NCI-H2081 treated with DMSO at 0.1 percent for 48 hours (cell line): Measurements from ENCODE around the gene TCF12.

ENCODE experiments used
- DNase-seq: peaks from one replicate; lab custom pipeline; 2025; lab: John Stamatoyannopoulos, UW

The TCF12 gene

DNA sequence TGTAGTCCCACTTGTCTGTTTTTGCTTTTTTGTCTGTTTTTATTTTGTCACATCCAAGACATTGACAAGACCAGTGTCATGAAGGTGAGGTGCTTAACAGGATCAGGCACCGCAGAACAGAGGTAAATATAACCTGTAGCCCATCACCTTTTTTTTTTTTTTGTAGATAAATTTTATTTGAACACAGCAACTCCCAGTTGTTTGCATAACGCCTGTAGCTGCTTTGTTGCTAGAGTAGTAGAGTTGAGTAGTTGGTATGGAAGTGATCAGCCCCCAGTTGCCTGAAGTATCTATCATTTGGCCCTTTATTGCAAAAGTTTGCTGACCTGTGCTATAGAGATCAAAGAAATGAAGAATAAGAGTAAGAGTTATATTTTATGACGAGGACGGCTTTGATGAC lies 135.0 kb downstream of the TCF12 start:
- no peak for DNase-seq

DNA sequence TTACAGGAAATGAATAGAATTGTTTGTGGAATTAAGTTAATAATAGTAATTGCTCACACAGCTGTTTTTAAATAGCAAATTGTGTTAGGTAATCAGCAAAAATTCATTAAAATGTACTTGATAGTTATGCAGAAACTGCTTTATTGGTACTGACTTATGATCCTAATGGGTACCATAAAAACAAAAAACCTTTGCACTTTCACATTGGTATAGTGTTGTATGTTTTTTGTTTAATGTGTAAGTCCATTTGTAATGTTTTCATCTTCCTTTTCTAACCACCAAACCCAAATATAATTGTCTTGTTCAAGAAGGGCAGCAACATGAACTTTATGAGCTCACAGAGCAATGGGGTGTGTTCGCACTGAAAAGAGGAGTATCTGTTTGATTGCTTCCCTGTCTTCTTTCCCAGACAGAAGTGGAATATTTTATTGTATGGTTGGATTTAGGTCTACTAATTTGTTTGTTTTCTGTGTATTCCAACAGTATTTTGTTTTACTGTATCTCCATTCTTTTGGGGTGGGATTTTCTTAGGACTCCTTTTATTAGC lies 135.8 kb downstream of the TCF12 start:
- DNase-seq = no peak

DNA sequence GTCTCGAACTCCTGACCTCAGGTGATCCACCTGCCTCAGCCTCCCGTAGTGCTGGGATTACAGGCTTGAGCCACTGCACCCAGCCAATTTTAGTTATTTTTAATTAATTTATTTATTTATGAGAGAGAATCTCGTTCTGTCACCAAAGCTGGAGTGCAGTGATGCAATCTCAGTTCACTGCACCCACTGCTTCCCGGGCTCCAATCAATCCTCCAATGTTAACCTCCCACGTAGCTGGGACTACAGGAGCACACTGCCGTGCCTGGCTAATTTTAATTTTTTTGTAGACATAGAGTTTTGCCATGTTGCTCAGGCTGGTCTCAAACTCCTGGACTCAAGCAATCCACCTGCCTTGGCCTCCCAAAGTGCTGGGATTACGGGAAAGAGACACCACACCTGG lies 137.9 kb downstream of the TCF12 start:
- no peak for DNase-seq

DNA sequence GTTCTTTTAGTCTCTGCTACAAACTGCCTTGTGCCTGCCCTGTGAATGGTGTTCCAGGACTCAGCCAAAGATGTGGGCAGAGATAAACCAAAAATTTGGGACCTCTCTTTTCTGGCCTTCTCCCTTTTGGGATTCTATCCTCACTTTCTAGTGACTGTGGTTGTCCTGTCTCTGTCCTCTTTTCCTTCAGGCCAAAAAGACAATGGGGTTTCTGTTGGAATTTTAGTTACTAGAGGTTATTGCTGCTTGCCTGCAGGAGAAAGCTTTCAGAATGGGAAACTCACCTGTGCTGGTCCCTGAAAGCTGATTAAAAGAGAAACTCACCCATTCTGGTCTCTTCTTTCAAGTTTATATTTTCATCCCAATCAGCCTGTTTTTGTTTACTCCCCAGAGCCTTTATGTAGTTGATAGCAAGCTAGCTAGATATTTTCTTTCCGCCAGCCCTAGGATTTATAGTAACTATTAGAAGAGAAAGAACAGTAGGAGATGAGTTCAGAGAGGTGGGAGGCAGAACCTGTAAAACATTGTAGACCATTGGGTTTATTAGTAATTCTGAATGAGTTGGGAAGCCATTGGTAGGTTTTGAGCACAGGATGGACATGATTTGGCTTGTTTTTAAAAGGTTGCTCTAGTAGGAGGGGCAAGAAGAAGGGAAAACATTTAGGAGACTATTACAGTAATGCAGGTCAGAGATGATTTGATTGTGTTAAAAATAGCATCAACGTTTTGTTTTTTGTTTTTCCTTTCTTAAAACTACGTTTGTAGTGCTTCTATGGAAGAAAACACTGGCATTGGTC lies 138.9 kb downstream of the TCF12 start:
- DNase-seq = no peak

DNA sequence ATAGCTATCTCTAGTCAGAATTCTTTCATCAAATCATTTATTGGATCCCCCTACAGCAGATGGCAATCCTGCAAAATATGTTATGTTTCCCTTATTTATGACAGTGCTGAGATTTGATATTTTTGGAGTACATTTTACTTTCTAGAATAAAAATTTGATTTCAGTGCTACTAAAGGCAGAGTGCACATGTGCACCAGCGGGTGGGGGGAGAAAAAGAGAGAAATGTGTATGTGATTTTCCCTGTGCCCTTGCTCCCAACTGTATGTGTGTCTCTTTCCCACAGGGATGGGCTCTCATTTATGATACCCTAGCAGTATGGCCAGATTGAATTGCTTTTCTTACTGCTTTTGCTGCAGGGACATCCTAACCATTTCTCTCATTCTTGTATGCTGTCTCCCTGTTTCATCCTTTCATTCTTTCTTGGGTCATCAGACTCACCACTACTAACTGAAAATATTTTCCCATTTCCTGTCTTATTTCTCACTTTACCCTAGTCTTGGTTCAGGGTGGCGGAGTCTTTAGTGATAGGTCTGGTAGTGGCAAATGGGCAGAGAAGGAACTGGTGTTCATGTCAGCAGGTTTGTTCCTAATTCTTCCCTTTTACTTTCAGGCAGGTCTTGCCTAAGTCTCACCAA lies 140.7 kb downstream of the TCF12 start:
- no peak for DNase-seq

DNA sequence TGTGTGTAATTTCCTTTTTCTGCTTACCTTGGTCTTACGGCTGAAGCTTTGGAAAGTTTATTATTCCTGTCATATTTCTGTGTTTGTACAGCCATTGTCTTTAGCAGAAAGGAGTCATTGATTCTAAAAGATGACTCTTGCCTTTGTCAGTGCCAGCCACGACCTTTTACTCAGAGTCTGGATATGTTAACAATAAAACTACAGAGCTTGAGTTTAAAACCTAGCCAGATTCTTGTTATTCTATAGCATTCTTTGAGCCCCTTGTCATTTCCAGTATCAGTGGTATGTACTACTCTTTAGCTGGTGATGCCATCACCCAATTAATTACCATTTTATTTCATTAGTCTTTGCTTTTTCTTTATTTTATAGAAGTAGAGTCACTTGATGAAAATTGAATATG lies 142.4 kb downstream of the TCF12 start:
- DNase-seq = no peak

DNA sequence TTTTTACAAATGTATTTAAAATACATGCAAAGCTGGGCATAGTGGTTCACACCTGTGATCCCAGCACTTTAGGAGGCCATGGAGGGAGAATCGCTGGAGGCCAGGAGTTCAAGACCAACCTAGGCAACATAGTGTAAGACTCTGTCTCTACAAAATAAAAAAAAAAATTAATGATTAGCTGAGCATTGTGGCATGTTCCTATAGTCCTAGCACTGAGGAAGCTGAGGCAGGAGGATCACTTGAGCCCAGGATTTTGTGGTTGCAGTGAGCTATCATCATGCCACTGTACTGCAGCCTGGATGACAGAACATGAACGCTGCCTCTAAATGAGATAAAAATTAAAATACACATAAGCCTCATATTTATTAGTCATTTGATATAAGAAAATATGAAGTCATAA lies 142.8 kb downstream of the TCF12 start:
- DNase-seq = no peak

DNA sequence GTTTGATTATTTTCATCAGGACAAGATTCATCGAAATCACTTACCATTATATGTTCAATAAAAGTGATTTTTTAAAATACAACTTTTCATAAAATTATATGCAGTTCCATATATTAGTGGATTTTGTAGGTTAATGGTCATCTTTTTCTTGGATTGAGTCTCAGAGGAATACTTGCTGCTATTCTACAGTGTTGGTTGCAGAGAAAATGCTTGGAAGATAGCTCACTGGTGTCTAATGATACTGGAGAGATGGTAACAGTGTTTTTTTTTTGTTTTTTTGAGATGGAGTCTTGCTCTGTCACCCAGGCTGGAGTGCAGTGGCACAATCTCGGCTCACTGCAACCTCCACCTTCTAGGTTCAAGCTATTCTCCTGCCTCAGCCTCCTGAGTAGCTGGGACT lies 143.3 kb downstream of the TCF12 start:
- no peak for DNase-seq

DNA sequence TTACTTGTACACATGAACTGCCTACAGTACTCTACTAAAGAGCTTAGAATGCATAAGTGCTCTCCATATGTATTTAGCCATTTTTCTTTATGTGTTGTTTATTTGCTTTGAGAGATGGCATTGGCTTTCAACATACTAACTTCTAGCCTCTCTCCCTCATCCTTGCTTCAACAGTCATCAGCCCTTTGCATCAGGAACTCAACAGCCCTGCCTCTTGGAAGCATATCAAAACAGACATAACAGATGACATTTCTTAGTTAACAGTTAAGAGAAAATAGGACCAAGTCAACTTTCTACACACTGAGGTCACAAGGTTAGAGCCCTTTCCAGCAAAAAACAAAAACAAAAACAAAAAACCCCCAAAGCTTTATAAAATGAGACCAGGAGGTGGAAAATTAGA lies 145.6 kb downstream of the TCF12 start:
- DNase-seq = no peak

DNA sequence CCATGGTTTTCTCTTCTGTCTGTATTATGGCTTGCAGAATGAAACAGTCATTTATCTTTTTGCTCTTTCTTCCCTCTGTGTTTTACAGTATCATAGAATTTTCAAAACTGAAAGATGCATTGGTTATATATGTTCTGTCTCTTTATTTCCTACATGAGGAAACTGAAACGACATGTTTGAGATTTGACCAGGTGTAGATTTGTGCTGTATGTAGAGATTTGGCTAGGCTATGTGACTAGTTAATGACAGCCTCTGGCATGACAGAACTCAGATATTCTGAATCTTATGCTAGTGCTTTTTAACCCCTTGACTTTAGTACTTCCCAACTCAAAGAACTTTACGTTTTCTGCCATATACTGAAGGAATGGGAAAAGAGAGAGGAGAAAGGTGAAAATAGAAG lies 151.0 kb downstream of the TCF12 start:
- DNase-seq = no peak

DNA sequence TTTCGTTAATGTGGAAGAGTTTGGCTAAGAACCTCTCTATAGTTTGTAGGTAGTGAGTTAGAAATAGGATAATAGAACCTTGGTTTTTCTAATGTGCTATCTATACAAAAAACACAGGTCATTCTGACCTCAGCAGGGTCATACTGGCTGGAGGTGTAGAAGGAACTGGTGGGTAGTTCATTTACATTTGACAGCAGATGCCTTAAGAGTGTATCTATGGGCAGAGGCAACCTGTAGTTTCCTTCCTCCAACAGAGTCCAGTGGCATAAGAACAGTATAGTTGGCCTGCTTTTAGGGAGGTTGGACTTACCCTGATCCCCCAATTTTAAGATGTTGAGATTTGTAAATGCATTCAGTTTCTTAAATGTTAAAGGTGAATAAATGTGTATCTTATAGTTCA lies 152.2 kb downstream of the TCF12 start:
- no peak for DNase-seq

DNA sequence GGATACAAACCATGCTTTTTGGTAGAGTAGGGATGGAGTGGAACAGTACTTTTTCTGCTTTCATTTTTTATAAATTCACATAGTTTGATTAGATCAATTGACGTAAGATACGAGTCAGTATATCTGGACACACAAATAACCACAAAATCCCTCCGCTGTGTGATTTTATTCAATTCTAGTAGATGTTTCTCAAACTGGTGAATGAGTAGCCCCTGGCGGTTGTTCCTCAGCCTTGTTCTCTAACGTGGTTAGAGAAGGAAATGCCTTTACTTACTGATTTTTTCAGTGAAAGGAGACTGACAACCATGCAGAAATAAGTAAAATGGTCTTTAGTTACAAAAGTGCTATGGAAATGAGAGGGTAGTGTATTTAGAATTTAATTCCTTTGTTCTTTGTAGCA lies 161.0 kb downstream of the TCF12 start:
- no peak for DNase-seq

DNA sequence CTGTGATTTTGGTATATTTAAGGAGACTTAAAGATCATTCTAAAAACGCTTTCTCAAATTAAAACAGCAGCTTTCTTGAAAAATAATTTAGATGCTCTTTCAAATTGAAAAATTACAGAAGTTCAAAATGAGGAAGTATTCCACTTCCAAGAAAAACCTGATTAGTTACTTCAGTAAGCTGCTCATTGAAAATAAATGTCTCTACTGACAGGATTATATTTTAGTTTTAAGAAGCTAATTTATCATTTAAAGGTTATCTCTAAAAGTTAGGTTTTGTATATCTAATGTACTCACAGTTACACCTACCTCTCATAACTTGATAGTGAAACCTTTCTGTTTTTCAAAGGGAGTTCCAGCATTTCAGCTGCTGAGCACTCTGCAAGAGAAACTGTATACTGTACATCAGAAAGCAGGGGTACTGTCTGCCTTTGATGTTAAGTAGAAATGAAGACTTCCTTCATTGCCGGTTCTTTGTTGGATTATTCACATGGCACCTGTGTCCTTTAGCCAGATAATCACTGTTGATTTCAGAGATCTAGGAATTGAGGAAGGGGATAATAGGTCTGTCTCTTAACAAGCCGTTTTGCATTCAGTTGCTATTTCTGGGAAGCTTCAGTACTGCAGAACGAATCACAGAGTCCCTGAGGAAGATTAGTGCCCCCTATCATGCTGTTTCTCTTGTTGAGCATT lies 161.6 kb downstream of the TCF12 start:
- no peak for DNase-seq

DNA sequence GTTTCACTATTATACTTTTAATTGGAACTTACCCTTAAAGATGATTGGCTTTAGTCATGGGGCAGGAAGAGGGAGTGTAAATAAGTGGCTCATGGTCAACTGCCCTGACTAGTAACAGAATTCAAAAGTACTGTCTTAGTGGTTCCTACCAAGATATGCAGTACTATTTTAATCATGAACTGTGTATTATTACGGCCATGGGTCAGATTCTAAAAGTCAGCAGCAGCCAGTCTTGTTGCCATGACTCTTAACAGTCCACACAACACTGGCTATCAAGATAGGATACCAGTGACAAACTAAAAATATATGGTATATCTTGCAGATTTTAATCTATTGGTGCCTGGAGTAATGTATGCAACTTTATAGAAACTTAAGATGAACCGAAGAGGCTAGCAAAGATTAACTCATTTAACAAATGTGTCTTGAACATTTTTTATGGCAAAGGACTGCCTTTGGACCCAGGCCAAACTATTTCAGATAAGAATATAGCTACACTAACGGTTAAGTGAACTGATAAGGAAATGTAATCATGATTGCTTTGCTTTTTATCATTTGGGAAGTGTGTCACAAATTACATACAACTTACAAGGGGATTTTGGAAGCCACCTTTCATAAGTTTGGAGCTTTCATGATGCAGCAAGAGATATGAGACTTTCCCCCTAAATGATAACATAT lies 163.7 kb downstream of the TCF12 start:
- DNase-seq = no peak

DNA sequence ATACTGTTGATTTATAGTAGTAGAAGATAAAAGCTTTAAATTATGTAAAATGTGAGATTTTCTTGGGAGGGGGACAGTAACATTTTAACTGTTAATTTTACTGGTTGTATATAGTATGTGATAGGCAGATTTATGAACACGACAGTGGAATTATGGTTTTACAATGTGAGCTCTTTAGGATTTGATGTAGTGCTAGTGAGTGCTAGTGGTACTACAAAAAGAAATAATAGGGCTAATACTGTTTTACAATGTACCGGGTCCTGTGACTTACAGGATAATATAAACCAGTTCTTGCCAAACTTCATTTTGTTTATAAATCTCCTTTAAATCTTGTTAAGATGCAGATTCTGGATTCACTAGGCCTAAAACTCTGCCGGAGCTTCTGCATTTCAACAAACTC lies 165.7 kb downstream of the TCF12 start:
- DNase-seq = no peak

DNA sequence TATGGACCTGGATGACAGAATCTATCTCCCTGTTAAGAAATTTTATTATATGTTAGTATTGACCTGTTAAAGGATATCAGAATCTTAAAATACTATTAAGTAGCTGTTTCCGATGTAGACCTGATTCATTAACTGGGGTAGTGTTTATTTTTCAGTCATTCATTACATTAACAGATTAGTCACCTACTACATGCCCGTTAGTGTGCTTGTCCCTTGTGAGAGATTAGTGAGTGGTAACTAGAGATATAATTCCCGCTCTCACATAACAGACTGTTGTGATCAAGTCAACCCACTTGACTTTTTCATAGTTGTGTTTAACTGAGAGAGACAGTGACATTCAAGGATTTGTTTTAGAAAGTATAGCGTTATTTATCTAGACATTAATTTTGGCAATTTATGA lies 166.8 kb downstream of the TCF12 start:
- no peak for DNase-seq

DNA sequence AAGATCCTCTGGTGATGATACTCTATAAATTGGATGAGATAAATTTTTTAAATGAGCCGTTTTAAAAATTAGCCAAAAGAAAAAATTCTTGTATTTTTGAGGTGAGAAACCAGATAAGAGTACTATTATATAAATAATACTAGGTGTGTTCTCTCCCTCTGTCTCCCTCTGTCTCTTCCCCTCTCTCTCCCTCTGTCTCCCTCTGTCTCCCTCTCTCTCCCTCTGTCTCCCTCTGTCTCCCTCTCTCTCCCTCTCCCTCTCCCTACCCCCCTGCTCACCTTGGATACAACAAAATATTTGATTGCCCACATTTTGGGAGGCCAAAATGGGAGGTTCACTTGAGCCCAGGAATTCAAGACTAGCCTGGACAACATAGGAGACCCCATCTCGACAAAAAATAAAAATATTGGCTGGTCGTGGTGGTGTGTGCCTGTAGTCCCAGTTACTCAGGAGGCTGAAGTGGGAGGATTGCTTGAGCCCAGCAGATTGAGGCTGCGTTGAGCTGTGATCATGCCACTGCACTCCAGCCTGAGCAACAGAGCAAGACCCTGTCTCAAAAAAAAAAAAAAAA lies 168.5 kb downstream of the TCF12 start:
- DNase-seq = no peak

DNA sequence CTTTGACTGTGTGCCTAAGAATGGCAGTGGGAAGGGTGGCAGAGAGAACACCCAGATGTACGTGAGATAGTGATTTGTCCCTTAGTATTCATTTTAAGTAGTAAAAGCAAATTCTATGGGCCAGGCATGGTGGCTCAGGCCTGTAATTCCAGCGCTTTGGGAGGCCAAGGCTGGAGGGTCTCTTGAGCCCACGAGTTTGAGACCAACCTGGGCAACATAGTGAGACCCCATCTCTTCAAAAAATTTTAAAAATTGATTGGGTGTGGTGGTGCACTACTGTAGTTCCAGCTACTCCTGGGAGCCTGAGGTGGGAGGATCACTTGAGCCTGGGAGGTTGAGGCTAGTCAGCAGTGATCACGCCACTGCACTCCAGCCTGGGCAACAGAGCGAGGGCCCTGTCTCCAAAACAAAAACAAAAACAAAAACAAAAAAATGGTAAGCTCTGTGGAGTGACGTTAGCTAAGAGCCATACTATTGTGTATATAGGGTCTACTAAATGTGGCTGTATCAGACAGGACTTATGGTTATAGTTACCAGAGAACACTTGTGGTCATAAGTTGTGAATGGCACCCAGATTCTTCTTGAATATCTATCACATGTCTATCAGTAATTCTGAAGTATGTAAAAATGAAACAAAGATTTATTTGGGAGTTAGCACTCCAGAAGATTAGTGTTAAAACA lies 171.5 kb downstream of the TCF12 start:
- DNase-seq = no peak

DNA sequence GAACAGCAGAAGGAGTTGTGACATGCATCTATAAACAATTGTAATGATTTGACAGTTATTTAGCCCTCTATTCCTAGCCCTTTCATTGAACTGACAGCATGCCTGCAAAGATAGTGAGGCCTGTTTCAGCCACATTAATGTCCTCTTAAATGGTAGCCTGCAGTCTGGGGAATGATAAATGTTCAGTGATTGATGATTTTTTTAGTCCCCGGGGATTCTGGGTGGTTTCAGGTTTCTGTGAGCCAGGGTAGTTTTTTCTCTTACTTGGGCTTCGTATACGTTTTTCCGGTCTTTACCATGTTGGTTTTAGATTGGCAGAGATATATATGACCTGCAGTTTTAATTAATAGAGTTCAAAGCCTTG lies 172.0 kb downstream of the TCF12 start:
- peak; percentile 28 for DNase-seq

DNA sequence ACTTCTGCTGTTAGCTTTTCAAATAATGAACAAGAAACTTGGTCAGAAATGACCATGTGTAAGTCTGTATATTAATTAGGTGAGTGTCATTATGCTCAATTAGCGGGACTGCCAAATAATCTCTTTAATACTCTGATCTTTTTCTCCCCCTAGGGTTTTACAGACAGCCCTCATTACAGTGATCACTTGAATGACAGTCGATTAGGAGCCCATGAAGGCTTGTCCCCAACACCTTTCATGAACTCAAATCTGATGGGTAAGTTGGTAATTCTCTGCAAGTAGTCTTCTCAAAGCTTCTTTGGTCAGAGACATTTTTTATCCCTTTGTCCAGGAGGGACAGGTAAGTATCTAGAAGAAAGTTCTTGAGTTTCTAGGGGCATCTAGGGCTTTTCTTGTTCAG lies 173.2 kb downstream of the TCF12 start:
- no peak for DNase-seq

DNA sequence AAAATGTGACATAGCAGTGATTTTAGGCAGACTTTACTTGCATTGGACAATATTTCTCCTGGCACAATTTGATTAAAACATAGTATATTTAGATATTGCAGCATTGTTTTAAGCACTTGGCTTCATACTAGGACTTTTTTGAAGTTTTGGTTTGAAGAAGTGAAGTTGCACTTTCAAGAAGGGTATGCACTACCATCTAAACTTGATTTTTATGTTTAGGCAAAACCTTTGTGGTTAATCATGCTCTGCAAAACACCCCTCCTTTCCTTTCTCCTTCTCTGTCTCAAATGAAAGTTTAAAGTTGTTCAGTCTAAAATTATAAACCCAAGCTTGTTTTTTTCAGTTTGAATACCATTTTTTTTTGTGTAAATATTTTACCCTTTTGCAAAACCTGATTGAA lies 173.8 kb downstream of the TCF12 start:
- no peak for DNase-seq
